H1 (cell line): ENCODE measurements around the gene CHMP1B. TPM values are rescaled to one million over a fixed set of nuclear protein-coding genes. Genes with fewer than 3 reads are reported as not detected.

Experiments used
- CTCF ChIA-PET: fragments of 300-600 bp; sonication (Branson Sonifier 250); formaldehyde crosslinking; loops from one replicate; lab custom pipeline; 2021; ENCODE audit not compliant: partially characterized antibody; lab: Charles Lee
- POLR2A ChIA-PET: fragments of 300-600 bp; sonication (Branson Sonifier 250); formaldehyde crosslinking; loops from one replicate; lab custom pipeline; 2021; ENCODE audit warnings: inconsistent platforms; ENCODE audit not compliant: partially characterized antibody; lab: Charles Lee
- DNase-seq, 2 experiments: peaks; one replicate each; pipeline versions ENCODE4 v3.0.0 to v3.0.0-alpha.2; 2010 to 2022; ENCODE audit warnings: low spot score in 2 of 2, low read depth in 1 of 2, mixed read lengths in 1 of 2
- FAIRE-seq: peaks from 2 replicates; lab custom pipeline; 2011; peaks lifted over from hg19 to GRCh38; lab: Jason Lieb, UNC
- H2AFZ ChIP-seq: 2 replicates; pipeline ENCODE4 v1.8.1; 2012; ENCODE audit warnings: low read length, inconsistent platforms
- H2AK5ac ChIP-seq: 2 replicates; pipeline ENCODE4 v1.6.1; 2013; ENCODE audit warnings: low read depth, low read length
- H2BK120ac ChIP-seq: replicated peaks from 2 replicates; pipeline ENCODE3; 2013; ENCODE audit warnings: low read depth, low read length, inconsistent platforms
- H2BK12ac ChIP-seq: 2 replicates; pipeline ENCODE4 v1.6.1; 2013; ENCODE audit warnings: low read depth, low read length
- H2BK15ac ChIP-seq: 2 replicates; pipeline ENCODE4 v1.6.1; 2013; ENCODE audit warnings: low read length
- H2BK20ac ChIP-seq: 2 replicates; pipeline ENCODE4 v1.6.1; 2013; ENCODE audit warnings: low read length
- H2BK5ac ChIP-seq: 2 replicates; pipeline ENCODE4 v1.6.1; 2013; ENCODE audit warnings: low read depth, low read length
- H3K14ac ChIP-seq: 2 replicates; pipeline ENCODE4 v1.6.1; 2013; ENCODE audit warnings: inconsistent platforms; ENCODE audit not compliant: insufficient read length
- H3K18ac ChIP-seq: 2 replicates; pipeline ENCODE4 v1.6.1; 2013; ENCODE audit warnings: low read length; ENCODE audit errors: extremely low read depth
- H3K23ac ChIP-seq: 2 replicates; pipeline ENCODE4 v1.6.1; 2013; ENCODE audit warnings: inconsistent platforms; ENCODE audit not compliant: insufficient read length
- H3K23me2 ChIP-seq: 2 replicates; pipeline ENCODE4 v1.6.1; 2013; ENCODE audit warnings: low read depth, low read length
- H3K27ac ChIP-seq: 2 replicates; pipeline ENCODE4 v1.6.1; 2011; ENCODE audit warnings: low read depth, low read length, inconsistent platforms
- H3K27me3 ChIP-seq, 4 experiments: replicated peaks in 1 of 4; 1 replicate in 1 of 4; 2 replicates in 3 of 4; pipeline versions ENCODE4 v1.6.1 to v1.8.1; 2011 to 2013; ENCODE audit warnings: low read length in 3 of 4, mild to moderate bottlenecking in 3 of 4, inconsistent platforms in 2 of 4, mixed read lengths in 2 of 4, moderate library complexity in 1 of 4; ENCODE audit not compliant: control insufficient read depth in 3 of 4, insufficient read depth in 3 of 4; ENCODE audit errors: extremely low read depth in 1 of 4
- H3K36me3 ChIP-seq, 4 experiments: 2 replicates each; pipeline versions ENCODE4 v1.6.1 to v1.8.1; 2011 to 2013; ENCODE audit warnings: mild to moderate bottlenecking in 4 of 4, low read length in 3 of 4, moderate library complexity in 2 of 4, control low read depth in 1 of 4, inconsistent platforms in 1 of 4; ENCODE audit not compliant: insufficient read depth in 4 of 4, control insufficient read depth in 2 of 4
- H3K4ac ChIP-seq: replicated peaks from 2 replicates; pipeline ENCODE3; 2013; ENCODE audit warnings: low read length, low read depth, mixed read lengths, inconsistent platforms; ENCODE audit not compliant: insufficient read length
- H3K4me1 ChIP-seq, 4 experiments: replicated peaks in 1 of 4; 1 replicate in 1 of 4; 2 replicates in 3 of 4; pipeline versions ENCODE4 v1.6.1 to v1.8.1; 2011 to 2013; ENCODE audit warnings: low read length in 3 of 4, inconsistent platforms in 2 of 4, mixed read lengths in 1 of 4; ENCODE audit not compliant: insufficient read depth in 4 of 4, control insufficient read depth in 3 of 4
- H3K4me2 ChIP-seq, 2 experiments: 2 replicates each; pipeline versions ENCODE4 v1.6.1 to v1.8.1; 2011 to 2013; ENCODE audit warnings: low read depth in 2 of 2, low read length in 2 of 2, control low read depth in 1 of 2, inconsistent platforms in 1 of 2, mild to moderate bottlenecking in 1 of 2; ENCODE audit not compliant: insufficient read depth in 1 of 2
- H3K4me3 ChIP-seq, 4 experiments: fragments of 200-600, 300-600 bp in 1 of 4; sonication (generic), shearing (Covaris generic), sonication (Bioruptor Twin) in 1 of 4; 2 replicates each; pipeline versions ENCODE4 v1.5.1 to v1.8.1; 2011 to 2016; ENCODE audit warnings: low read length in 4 of 4, low read depth in 3 of 4, control low read depth in 2 of 4, inconsistent platforms in 2 of 4, mild to moderate bottlenecking in 2 of 4, mixed read lengths in 1 of 4, moderate library complexity in 1 of 4; ENCODE audit not compliant: insufficient read depth in 2 of 4; ENCODE audit errors: extremely low read depth in 1 of 4
- H3K56ac ChIP-seq: replicated peaks from 2 replicates; pipeline ENCODE3; 2013; ENCODE audit warnings: low read depth, mild to moderate bottlenecking, mixed read lengths, low read length, inconsistent platforms; ENCODE audit not compliant: insufficient read length
- H3K79me1 ChIP-seq: 2 replicates; pipeline ENCODE4 v1.6.1; 2013; ENCODE audit warnings: low read depth, low read length, control low read depth
- H3K79me2 ChIP-seq, 2 experiments: 2 replicates each; pipeline versions ENCODE4 v1.6.1 to v1.8.1; 2012 to 2013; ENCODE audit warnings: low read length in 2 of 2, mild to moderate bottlenecking in 2 of 2, inconsistent platforms in 1 of 2; ENCODE audit not compliant: insufficient read depth in 2 of 2, control insufficient read depth in 1 of 2
- H3K9ac ChIP-seq, 4 experiments: replicated peaks in 1 of 4; 1 replicate in 1 of 4; 2 replicates in 3 of 4; pipeline versions ENCODE4 v1.6.1 to v1.8.1; 2011 to 2013; ENCODE audit warnings: low read depth in 3 of 4, low read length in 3 of 4, control low read depth in 2 of 4, mild to moderate bottlenecking in 2 of 4, moderate library complexity in 2 of 4, inconsistent platforms in 1 of 4; ENCODE audit errors: extremely low read depth in 1 of 4
- H3K9me3 ChIP-seq, 2 experiments: 2 replicates each; pipeline versions ENCODE4 v1.6.1 to v1.8.1; 2012 to 2013; ENCODE audit warnings: mild to moderate bottlenecking in 2 of 2, moderate library complexity in 2 of 2, control low read depth in 1 of 2, inconsistent platforms in 1 of 2, low read depth in 1 of 2, low read length in 1 of 2, mixed read lengths in 1 of 2; ENCODE audit not compliant: insufficient read depth in 2 of 2
- H4K20me1 ChIP-seq, 2 experiments: replicated peaks in 1 of 2; 2 replicates each; pipeline versions ENCODE3 to v1.8.1; 2011 to 2013; ENCODE audit warnings: inconsistent platforms in 2 of 2, low read length in 2 of 2, mild to moderate bottlenecking in 1 of 2; ENCODE audit not compliant: insufficient read depth in 2 of 2, control insufficient read depth in 1 of 2
- H4K5ac ChIP-seq: 2 replicates; pipeline ENCODE4 v1.6.1; 2013; ENCODE audit warnings: low read length, low read depth, mixed read lengths, inconsistent platforms; ENCODE audit not compliant: insufficient read length
- H4K8ac ChIP-seq: 2 replicates; pipeline ENCODE4 v1.8.0; 2013; ENCODE audit warnings: mild to moderate bottlenecking, moderate library complexity, low read length, inconsistent platforms; ENCODE audit not compliant: insufficient read depth; ENCODE audit errors: extremely low read depth
- H4K91ac ChIP-seq: replicated peaks from 2 replicates; pipeline ENCODE3; 2013; ENCODE audit warnings: low read length, mixed read lengths, inconsistent platforms; ENCODE audit not compliant: insufficient read length
- BRCA1 ChIP-seq: IDR thresholded peaks from 2 replicates; pipeline ENCODE4 v1.6.1; 2012; ENCODE audit warnings: low read depth, low read length, improper control_type of control experiment
- CBX5 ChIP-seq: fragments of 300-800, 300-1000 bp; sonication (generic); IDR thresholded peaks from 2 replicates; pipeline ENCODE4 v1.7.1; 2016; ENCODE audit warnings: antibody characterized with exemption, low read length, low read depth
- CREB1 ChIP-seq: IDR thresholded peaks from 2 replicates; pipeline ENCODE4 v1.6.1; 2012; ENCODE audit warnings: inconsistent platforms
- FOSL1 ChIP-seq: IDR thresholded peaks from 2 replicates; pipeline ENCODE4 v1.6.1; 2011; ENCODE audit warnings: mild to moderate bottlenecking, low read depth, low read length, moderate library complexity; ENCODE audit not compliant: insufficient read depth
- RFX5 ChIP-seq: IDR thresholded peaks from 2 replicates; pipeline ENCODE4 v1.6.1; 2011; ENCODE audit warnings: low read depth, low read length, improper control_type of control experiment, borderline replicate concordance
- RXRA ChIP-seq: IDR thresholded peaks from 2 replicates; pipeline ENCODE4 v1.6.1; 2011; ENCODE audit warnings: low read depth, mild to moderate bottlenecking, low read length, moderate library complexity; ENCODE audit not compliant: insufficient read depth
- WGBS, 2 experiments: shearing (Covaris generic) in 1 of 2; methylation state at CpG; one replicate each; pipeline versions ENCODE4 v1.1.6 to v1.1.7; 2013 to 2015; ENCODE audit warnings: low lambda C conversion rate in 2 of 2, mixed read lengths in 2 of 2, inconsistent platforms in 1 of 2, low coverage in 1 of 2, missing lambda C conversion rate in 1 of 2; ENCODE audit not compliant: insufficient replicate concordance in 2 of 2, insufficient coverage in 1 of 2, insufficient read length in 1 of 2; ENCODE audit errors: extremely low coverage in 1 of 2, missing lambda C conversion rate in 1 of 2; 5-methylcytosine and 5-hydroxymethylcytosine counted together
- polyA plus RNA-seq, 7 experiments: library from polyadenylated mRNA; depleted of rRNA in 3 of 7; stranded (reverse) in 5 of 7; unstranded in 2 of 7; fragments of >200 nt in 5 of 7; fragments of 200-250 nt in 2 of 7; gene quantifications; 1 replicate in 5 of 7; 2 replicates in 1 of 7; 4 replicates in 1 of 7; pipeline versions ENCODE4 v1.2.1 to v1.2.3, GENCODE V29; 2011 to 2013; ENCODE audit warnings: missing spikeins in 2 of 7, mixed read lengths in 2 of 7
- total RNA-seq: library from RNA; stranded (reverse); fragmentation: NEBNext Ultra II Directional; extraction: Animal tissue kit (Norgen Biotek cat#: 25700); gene quantifications from 2 replicates; pipeline ENCODE4 v1.2.1, GENCODE V29; 2021

The CHMP1B gene
- total and polyA plus RNA-seq, 2 of the 8 experiments (the other 6 are each of a cell fraction or from before 2014, with no cell fraction given): 30.5 to 43.2 TPM

DNA sequence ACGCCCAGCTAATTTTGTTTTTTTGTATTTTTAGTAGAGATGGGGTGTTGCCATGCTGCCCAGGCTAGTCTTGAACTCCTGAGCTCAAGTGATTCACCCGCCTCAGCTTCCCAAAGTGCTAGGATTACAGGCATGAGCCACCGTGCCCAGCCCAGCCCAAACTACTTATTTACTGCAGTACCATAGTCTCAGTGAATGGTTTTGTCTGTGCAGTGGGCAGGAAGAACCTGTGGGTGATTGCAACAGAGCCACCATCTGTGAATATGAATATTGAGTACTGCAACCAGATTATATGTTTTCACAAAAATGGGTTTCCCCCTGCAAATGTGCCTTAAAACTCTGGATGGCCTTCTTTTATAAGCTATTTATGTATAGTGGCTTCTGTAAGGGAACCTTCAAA lies 47.9 kb downstream of the CHMP1B start:
- Histone ChIP-seq H2BK12ac (no peak overlapping the region), H3K27ac (no peak overlapping the region), H3K79me2 (no peaks in the 10 kb centered on the region), H3K27me3 (no peaks in the 10 kb centered on the region), H2BK5ac (no peak overlapping the region), H2AFZ (no peak overlapping the region), H3K4me1 (peaks cover 1 to 11% (median 8%) of the 10 kb centered on the region in 4 experiments; a peak in 5 of 7 replicates), H3K4me2 (no peak overlapping the region), H2AK5ac (no peak overlapping the region), H3K23me2 (no peaks in the 10 kb centered on the region), H3K36me3 (peaks cover 0 to 4% (median 0%) of the 10 kb centered on the region in 4 experiments; a peak in 2 of 8 replicates), H3K9me3 (no peaks in the 10 kb centered on the region), H3K4ac (no peak overlapping the region), H2BK120ac (no peak overlapping the region), H3K23ac (no peak overlapping the region), H4K20me1 (no peaks in the 10 kb centered on the region), H3K4me3 (no peak overlapping the region), H4K91ac (no peak overlapping the region), H4K5ac (no peak overlapping the region), H2BK15ac (no peak overlapping the region), H3K9ac (no peak overlapping the region), H2BK20ac (no peak overlapping the region), H3K79me1 (no peaks in the 10 kb centered on the region), H4K8ac (no peak overlapping the region), H3K18ac (no peak overlapping the region), H3K14ac (no peak overlapping the region), H3K56ac (no peak overlapping the region)
- CTCF ChIA-PET: interaction anchor here (1.0 to 1.5 kb wide), 4 partner anchors 10 to 97 kb away, joined by 3 to 5 read pairs (median 3); no protein-coding TSS in a partner anchor
- FAIRE-seq (no peak), DNase-seq (no peak)
- POLR2A ChIA-PET: no interaction called here
- 87% methylated on average over 3 of the region's 3 CpGs; no CpG with 5 or more reads in 1 of the 2 experiments for WGBS, 2 experiments
- TF ChIP-seq CREB1 (no peak), RFX5 (no peak), CBX5 (no peak), RXRA (no peak), BRCA1 (no peak), FOSL1 (no peak)
